K562 (cell line): Measurements from ENCODE around the gene OOSP4A. TPM values are rescaled to one million over a fixed set of nuclear protein-coding genes. Genes with fewer than 3 reads are reported as not detected.

Source experiments
- ARID1B ChIP-seq: fragments of 450-650 bp; IDR thresholded peaks from 2 replicates; pipeline ENCODE4 v1.6.1; 2016; ENCODE audit warnings: antibody characterized with exemption, mild to moderate bottlenecking, inconsistent platforms
- BACH1 ChIP-seq: fragments of 200-800 bp; sonication (Bioruptor generic); IDR thresholded peaks from 2 replicates; pipeline ENCODE4 v1.6.1; 2016; ENCODE audit warnings: missing genetic modification characterization, missing compliant biosample characterization
- BCOR ChIP-seq: fragments of 450-650 bp; IDR thresholded peaks from 2 replicates; pipeline ENCODE4 v1.6.1; 2016
- DPF2 ChIP-seq: fragments of 450-650 bp; IDR thresholded peaks from 2 replicates; pipeline ENCODE4 v1.6.1; 2016
- EP400 ChIP-seq: fragments of 450-650 bp; IDR thresholded peaks from 2 replicates; pipeline ENCODE4 v1.6.1; 2017; ENCODE audit warnings: antibody characterized with exemption, mild to moderate bottlenecking, moderate library complexity
- KLF16 ChIP-seq: IDR thresholded peaks from 2 replicates; pipeline ENCODE4 v1.6.1; 2016; ENCODE audit warnings: antibody characterized with exemption
- MAFF ChIP-seq: IDR thresholded peaks from 2 replicates; pipeline ENCODE4 v1.6.1; 2012; ENCODE audit warnings: low read length, improper control_type of control experiment
- NCOA6 ChIP-seq: fragments of 450-650 bp; IDR thresholded peaks from 2 replicates; pipeline ENCODE4 v1.6.1; 2017; ENCODE audit warnings: mild to moderate bottlenecking
- RAD21 ChIP-seq, 2 experiments: fragments of 250-450 bp in 1 of 2; fragments of 450-650 bp in 1 of 2; sonication (Bioruptor Pico) in 1 of 2; formaldehyde crosslinking in 1 of 2; IDR thresholded peaks in 1 of 2; conservative IDR thresholded peaks in 1 of 2; 2 replicates each; pipeline versions ENCODE4 v1.4.0 to v1.8.0; 2020 to 2022; ENCODE audit warnings: mild to moderate bottlenecking in 2 of 2, moderate library complexity in 1 of 2
- ZBTB2 ChIP-seq: fragments of 450-650 bp; IDR thresholded peaks from 2 replicates; pipeline ENCODE4 v1.6.1; 2016; ENCODE audit warnings: antibody characterized with exemption
- ZNF197 ChIP-seq: fragments of 200-800 bp; sonication (Bioruptor generic); IDR thresholded peaks from 2 replicates; pipeline ENCODE4 v1.6.1; 2016; ENCODE audit warnings: low read depth, missing genetic modification characterization, missing compliant biosample characterization
- ZNF224 ChIP-seq: sonication (generic); formaldehyde crosslinking; IDR thresholded peaks from 2 replicates; pipeline ENCODE4 v1.8.0; 2022; ENCODE audit warnings: mild to moderate bottlenecking, missing genetic modification reagents
- ZNF766 ChIP-seq: fragments of 200-800 bp; sonication (Bioruptor generic); conservative IDR thresholded peaks from 2 replicates; pipeline ENCODE4 v1.6.1; 2016; ENCODE audit warnings: missing genetic modification characterization, missing compliant biosample characterization
- polyA plus RNA-seq, 8 experiments: library from polyadenylated mRNA; depleted of rRNA in 4 of 8; stranded (reverse) in 5 of 8; unstranded in 3 of 8; fragments of >200 nt; fragmentation: Nextera tagmentation in 2 of 8; fragmentation: Illumina TruSeq in 1 of 8; extraction: Ambion mirVana in 2 of 8; extraction: Trizol in 1 of 8; gene quantifications; 2 replicates each; pipeline versions ENCODE4 v1.2.1 to v1.2.3, GENCODE V29; 2011 to 2014; ENCODE audit warnings: inconsistent platforms in 1 of 8, missing spikeins in 1 of 8
- total RNA-seq, 7 experiments: library from RNA; depleted of rRNA in 6 of 7; stranded (reverse); fragments of >200 nt in 6 of 7; fragmentation: Illumina TruSeq in 2 of 7; extraction: Trizol in 2 of 7; gene quantifications; 2 replicates each; pipeline versions ENCODE4 v1.2.1 to v1.2.3, GENCODE V29; 2011 to 2021; ENCODE audit warnings: low replicate concordance in 1 of 7
- TF ChIP-seq, protein P1 (sequence below), 2 experiments: fragments of 450-650 bp; IDR thresholded peaks; 2 replicates each; pipeline ENCODE4 v1.6.1; 2016; ENCODE audit warnings: mild to moderate bottlenecking in 2 of 2, borderline replicate concordance in 1 of 2, low read depth in 1 of 2, moderate library complexity in 1 of 2
- TF ChIP-seq, protein P2 (sequence below): sonication (generic); IDR thresholded peaks from 2 replicates; pipeline ENCODE4 v1.6.1; 2016
- TF ChIP-seq, protein P3 (sequence below): fragments of 250-450 bp; sonication (Bioruptor Pico); IDR thresholded peaks from 2 replicates; pipeline ENCODE4 v1.4.0; 2020; ENCODE audit warnings: borderline replicate concordance

Gene OOSP4A
- total and polyA plus RNA-seq, 9 of the 15 experiments (the other 6 are each of a cell fraction or from before 2014, with no cell fraction given) = 0.40 to 2.4 (median 0.74) TPM; not detected in 2

DNA sequence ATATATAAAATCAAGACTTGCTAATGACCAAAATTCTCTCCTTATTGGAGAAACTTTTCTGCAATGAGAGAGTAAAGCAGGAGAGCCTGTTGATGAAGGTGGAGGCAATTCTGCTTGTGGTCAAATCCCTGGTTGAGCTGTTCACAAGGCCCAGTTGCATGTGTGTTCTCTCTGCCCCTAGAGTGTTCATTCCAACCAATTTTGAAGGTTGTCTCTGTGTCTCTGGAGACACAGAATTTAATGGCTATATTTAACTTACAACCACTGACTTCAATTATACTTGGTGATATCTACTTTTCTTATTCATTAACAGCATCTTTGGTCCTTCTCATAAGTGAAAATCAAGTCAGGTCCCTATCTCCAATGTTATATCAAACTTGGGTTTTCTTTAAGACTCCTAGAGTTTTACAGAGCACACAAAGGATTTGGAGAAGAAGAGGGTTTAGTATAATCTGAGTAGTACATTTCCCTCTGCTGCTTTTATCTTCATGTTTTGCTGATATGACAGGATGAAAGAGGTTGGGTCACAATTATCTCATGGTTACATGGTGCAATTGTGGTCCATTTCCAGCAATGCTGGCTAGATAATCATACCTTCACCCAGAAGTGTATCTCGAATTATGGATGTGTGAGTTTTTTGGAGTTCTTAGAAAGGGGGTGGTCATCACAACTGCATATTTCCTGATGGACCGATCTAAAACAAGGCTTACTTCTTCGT, 4.0 kb downstream of the OOSP4A start (continued):
- TF ChIP-seq NCOA6 (no peak), ARID1B (peak; percentile 97), MAFF (peak; percentile 85), ZNF197 (peak; percentile 86), RAD21 (CRISPR knock-in tag; conservative IDR thresholded peaks at IDR 0.05 in 1 of 2, IDR thresholded peaks at IDR 0.05 in 1 of 2) (peak; percentile 13 to 38; a peak in 3 of 4 replicates), ZBTB2 (peak; percentile 38; the same call in 1 of the 2 replicates), ZNF766 (CRISPR knock-in tag) (peak; percentile 93), KLF16 (peak; percentile 92), ZNF224 (CRISPR knock-in tag) (no peak), BACH1 (tag) (0 out of 2 replicates have a peak, but pooled peaks have one; percentile 5), DPF2 (peak; percentile 87), EP400 (peak; percentile 57), BCOR (peak; percentile 60; the same call in 1 of the 2 replicates)
- TF ChIP-seq, protein P1, sequence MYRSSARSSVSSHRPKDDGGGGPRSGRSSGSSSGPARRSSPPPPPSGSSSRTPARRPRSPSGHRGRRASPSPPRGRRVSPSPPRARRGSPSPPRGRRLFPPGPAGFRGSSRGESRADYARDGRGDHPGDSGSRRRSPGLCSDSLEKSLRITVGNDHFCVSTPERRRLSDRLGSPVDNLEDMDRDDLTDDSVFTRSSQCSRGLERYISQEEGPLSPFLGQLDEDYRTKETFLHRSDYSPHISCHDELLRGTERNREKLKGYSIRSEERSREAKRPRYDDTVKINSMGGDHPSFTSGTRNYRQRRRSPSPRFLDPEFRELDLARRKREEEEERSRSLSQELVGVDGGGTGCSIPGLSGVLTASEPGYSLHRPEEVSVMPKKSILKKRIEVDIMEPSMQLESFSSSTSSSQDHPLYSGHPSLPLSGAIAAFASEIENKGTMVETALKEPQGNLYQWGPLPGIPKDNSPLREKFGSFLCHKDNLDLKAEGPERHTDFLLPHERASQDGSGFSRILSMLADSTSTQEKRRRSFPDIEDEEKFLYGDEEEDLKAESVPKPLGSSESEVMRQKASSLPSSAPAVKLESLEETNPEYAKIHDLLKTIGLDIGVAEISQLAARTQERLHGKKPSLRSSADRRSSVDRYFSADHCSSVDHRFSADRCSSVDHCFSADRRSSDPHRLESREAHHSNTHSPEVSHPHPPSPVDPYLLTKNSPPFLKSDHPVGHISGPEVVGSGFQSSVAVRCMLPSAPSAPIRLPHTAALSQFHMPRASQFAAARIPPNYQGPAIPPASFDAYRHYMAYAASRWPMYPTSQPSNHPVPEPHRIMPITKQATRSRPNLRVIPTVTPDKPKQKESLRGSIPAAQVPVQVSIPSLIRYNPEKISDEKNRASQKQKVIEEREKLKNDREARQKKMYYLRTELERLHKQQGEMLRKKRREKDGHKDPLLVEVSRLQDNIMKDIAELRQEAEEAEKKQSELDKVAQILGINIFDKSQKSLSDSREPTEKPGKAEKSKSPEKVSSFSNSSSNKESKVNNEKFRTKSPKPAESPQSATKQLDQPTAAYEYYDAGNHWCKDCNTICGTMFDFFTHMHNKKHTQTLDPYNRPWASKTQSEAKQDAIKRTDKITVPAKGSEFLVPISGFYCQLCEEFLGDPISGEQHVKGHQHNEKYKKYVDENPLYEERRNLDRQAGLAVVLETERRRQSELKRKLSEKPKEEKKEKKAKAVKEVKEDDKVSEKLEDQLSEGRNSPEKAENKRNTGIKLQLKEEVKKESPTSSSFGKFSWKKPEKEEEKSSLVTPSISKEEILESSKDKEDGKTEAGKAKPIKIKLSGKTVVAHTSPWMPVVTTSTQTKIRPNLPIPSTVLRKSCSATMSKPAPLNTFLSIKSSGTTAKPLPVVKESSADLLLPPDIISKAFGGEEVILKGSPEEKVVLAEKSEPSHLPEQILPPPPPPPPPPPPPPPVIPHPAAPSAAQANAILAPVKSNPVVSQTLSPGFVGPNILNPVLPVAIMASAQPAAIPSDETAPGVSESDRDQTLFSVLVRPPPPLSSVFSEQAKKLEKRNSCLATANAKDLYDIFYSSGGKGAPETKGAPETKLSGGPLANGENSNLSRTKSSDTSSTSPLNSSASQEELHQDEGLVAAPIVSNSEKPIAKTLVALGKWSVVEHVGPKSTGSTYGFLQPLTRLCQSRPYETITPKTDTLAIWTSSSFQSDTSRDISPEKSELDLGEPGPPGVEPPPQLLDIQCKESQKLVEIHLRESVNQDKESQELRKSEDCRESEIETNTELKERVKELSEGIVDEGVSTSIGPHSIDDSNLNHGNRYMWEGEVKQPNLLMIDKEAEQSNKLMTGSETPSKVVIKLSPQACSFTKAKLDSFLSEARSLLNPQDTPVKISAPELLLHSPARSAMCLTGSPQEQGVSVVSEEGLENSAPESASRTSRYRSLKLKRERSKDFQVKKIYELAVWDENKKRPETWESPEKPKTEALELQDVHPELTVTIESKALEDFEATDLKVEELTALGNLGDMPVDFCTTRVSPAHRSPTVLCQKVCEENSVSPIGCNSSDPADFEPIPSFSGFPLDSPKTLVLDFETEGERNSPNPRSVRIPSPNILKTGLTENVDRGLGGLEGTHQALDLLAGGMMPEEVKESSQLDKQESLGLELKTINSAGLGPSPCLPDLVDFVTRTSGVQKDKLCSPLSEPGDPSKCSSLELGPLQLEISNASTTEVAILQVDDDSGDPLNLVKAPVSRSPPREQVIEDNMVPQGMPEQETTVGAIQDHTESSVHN (IDR thresholded peaks at IDR 0.05; ENCODE audit: borderline replicate concordance in 1 of 2, low read depth in 1 of 2) = no peak
- TF ChIP-seq, protein P2, sequence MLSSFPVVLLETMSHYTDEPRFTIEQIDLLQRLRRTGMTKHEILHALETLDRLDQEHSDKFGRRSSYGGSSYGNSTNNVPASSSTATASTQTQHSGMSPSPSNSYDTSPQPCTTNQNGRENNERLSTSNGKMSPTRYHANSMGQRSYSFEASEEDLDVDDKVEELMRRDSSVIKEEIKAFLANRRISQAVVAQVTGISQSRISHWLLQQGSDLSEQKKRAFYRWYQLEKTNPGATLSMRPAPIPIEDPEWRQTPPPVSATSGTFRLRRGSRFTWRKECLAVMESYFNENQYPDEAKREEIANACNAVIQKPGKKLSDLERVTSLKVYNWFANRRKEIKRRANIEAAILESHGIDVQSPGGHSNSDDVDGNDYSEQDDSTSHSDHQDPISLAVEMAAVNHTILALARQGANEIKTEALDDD = peak; percentile 56
- TF ChIP-seq, protein P3, sequence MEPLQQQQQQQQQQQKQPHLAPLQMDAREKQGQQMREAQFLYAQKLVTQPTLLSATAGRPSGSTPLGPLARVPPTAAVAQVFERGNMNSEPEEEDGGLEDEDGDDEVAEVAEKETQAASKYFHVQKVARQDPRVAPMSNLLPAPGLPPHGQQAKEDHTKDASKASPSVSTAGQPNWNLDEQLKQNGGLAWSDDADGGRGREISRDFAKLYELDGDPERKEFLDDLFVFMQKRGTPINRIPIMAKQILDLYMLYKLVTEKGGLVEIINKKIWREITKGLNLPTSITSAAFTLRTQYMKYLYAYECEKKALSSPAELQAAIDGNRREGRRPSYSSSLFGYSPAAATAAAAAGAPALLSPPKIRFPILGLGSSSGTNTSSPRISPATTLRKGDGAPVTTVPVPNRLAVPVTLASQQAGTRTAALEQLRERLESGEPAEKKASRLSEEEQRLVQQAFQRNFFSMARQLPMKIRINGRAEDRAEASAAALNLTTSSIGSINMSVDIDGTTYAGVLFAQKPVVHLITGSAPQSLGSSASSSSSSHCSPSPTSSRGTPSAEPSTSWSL (CRISPR knock-in tag) = no peak
